Brain microvascular endothelial cell (primary cell): ENCODE results near the gene C5.

Experiments used
- DNase-seq: peaks from one replicate; pipeline ENCODE4 v3.0.0-alpha.2; 2020
- H3K27ac ChIP-seq: fragments of 250-450 bp; sonication (Bioruptor Pico); 2 replicates; pipeline ENCODE4 v1.5.1; 2020; ENCODE audit warnings: mild to moderate bottlenecking, moderate library complexity
- H3K27me3 ChIP-seq: fragments of 250-450 bp; sonication (Bioruptor Pico); replicated peaks from 2 replicates; pipeline ENCODE4 v1.5.1; 2020; ENCODE audit warnings: mild to moderate bottlenecking
- H3K36me3 ChIP-seq: fragments of 250-450 bp; sonication (Bioruptor Pico); replicated peaks from 2 replicates; pipeline ENCODE4 v1.5.1; 2020; ENCODE audit warnings: mild to moderate bottlenecking
- H3K4me3 ChIP-seq: 2 replicates; pipeline ENCODE4 v1.5.1; 2011; ENCODE audit warnings: low read depth, mild to moderate bottlenecking, control low read depth, low read length, moderate library complexity
- CTCF ChIP-seq: IDR thresholded peaks from 2 replicates; pipeline ENCODE4 v1.5.1; 2011; ENCODE audit warnings: low read depth, mild to moderate bottlenecking, moderate library complexity, low read length, control low read depth, inconsistent platforms; ENCODE audit errors: missing control alignments
- in situ Hi-C: cut with HindIII; loops from 2 replicates; pipeline ENCODE4 v1.10.0; 2017; ENCODE audit warnings: low sequenced_read_pairs, low pct_ligation_motif_present

C5 gene

GRCh38 chr9:120944434-120944843 is 105.6 kb downstream of the C5 start:
- Histone ChIP-seq H3K4me3 (no peak overlapping the region), H3K27me3 (no peaks in the 10 kb centered on the region), H3K36me3 (no peaks in the 10 kb centered on the region), H3K27ac (no peak overlapping the region)
- in situ Hi-C loops = no loop called here
- no peak for DNase-seq
- TF ChIP-seq CTCF = no peak

GRCh38 chr9:120942186-120943001 is 107.7 kb downstream of the C5 start:
- no peak for TF ChIP-seq CTCF
- H3K27ac ChIP-seq = no peak overlapping the region
- DNase-seq = no peak
- H3K4me3 ChIP-seq = no peak overlapping the region
- no peaks in the 10 kb centered on the region for H3K36me3 ChIP-seq
- in situ Hi-C loops = no loop called here
- no peaks in the 10 kb centered on the region for H3K27me3 ChIP-seq

GRCh38 chr9:120941046-120941770 is 108.9 kb downstream of the C5 start:
- no peak overlapping the region for H3K4me3 ChIP-seq
- TF ChIP-seq CTCF = no peak
- no peak for DNase-seq
- no peaks in the 10 kb centered on the region for H3K36me3 ChIP-seq
- H3K27ac ChIP-seq = no peak overlapping the region
- in situ Hi-C loops = no loop called here
- no peaks in the 10 kb centered on the region for H3K27me3 ChIP-seq

- no peak overlapping the region for H3K27ac ChIP-seq
- in situ Hi-C loops = no loop called here
- H3K4me3 ChIP-seq = no peak overlapping the region
- no peaks in the 10 kb centered on the region for H3K27me3 ChIP-seq
- no peaks in the 10 kb centered on the region for H3K36me3 ChIP-seq
- no peak for TF ChIP-seq CTCF
- no peak for DNase-seq
Observed at GRCh38 chr9:120940573-120940972, 109.5 kb downstream of the C5 start.

GRCh38 chr9:120938851-120939250 is 111.2 kb downstream of the C5 start:
- Histone ChIP-seq H3K36me3 (no peaks in the 10 kb centered on the region), H3K4me3 (no peak overlapping the region), H3K27me3 (no peaks in the 10 kb centered on the region), H3K27ac (no peak overlapping the region)
- DNase-seq = no peak
- TF ChIP-seq CTCF = no peak
- in situ Hi-C loops = no loop called here
